ENCODE measurements around the gene SLC16A3. TPM values are rescaled to one million over a fixed set of nuclear protein-coding genes. Genes with fewer than 3 reads are reported as not detected.

SLC16A3 gene
- total RNA-seq, 2 experiments from 2014 or later, result 183 to 193 TPM

GRCh38 chr17:82212331-82213250, 16.3 kb upstream of the SLC16A3 start, which contains the start of gene CCDC57:
Gene CCDC57 (minus strand): TSS chr17:82212842. CDS start chr17:82201944, 10,898 bp downstream.
- H3K4me1 Mint-ChIP-seq (ENCODE audit: low read depth), result peaks cover 43% of the 10 kb centered on the region
- ChIA-PET POLR2A (interaction anchor here (0.6 to 3.2 kb wide), 9 partner anchors 10 to 108 kb away, joined by 3 to 13 read pairs (median 4); partner anchors contain the start of gene SLC16A3), CTCF (interaction anchor here (0.7 to 1.8 kb wide), 4 partner anchors 10 to 26 kb away, joined by 3 to 5 read pairs (median 4); no protein-coding TSS in a partner anchor)
- H3K9me3 Mint-ChIP-seq, result no peaks in the 10 kb centered on the region
- ATAC-seq (peak; percentile 76), DNase-seq (peak; percentile 76)
- H3K27me3 Mint-ChIP-seq, result no peaks in the 10 kb centered on the region
- no peak for TF ChIP-seq CTCF (IDR thresholded peaks at IDR 0.05)
- intact Hi-C loops (cut with micrococcal nuclease), result no loop called here
- H3K4me3 Mint-ChIP-seq, result peak within 1 kb of the TSS; percentile 75
- H3K36me3 Mint-ChIP-seq (ENCODE audit: low read depth), result peaks cover 3% of the 10 kb centered on the region
- H3K27ac Mint-ChIP-seq, result peak within 1 kb of the TSS; percentile 88

GRCh38 chr17:82213251-82214011, 15.4 kb upstream of the SLC16A3 start:
- ATAC-seq, result peak; percentile 34
- ChIA-PET CTCF (interaction anchor here (0.7 to 1.8 kb wide), 6 partner anchors 8 to 107 kb away, joined by 3 to 7 read pairs (median 4); no protein-coding TSS in a partner anchor), POLR2A (interaction anchor here (0.6 to 3.2 kb wide), 7 partner anchors 11 to 109 kb away, joined by 3 to 13 read pairs (median 4); partner anchors contain the start of gene SLC16A3)
- Mint-ChIP-seq H3K36me3 (ENCODE audit: low read depth) (peaks cover 3% of the 10 kb centered on the region), H3K27ac (peak overlapping the region; percentile 88), H3K4me1 (ENCODE audit: low read depth) (peaks cover 43% of the 10 kb centered on the region), H3K27me3 (no peaks in the 10 kb centered on the region), H3K9me3 (no peaks in the 10 kb centered on the region), H3K4me3 (peak overlapping the region; percentile 71)
- TF ChIP-seq CTCF (IDR thresholded peaks at IDR 0.05), result no peak
- DNase-seq, result peak; percentile 77
- intact Hi-C loops (cut with micrococcal nuclease), result no loop called here

GRCh38 chr17:82214012-82214628, 14.7 kb upstream of the SLC16A3 start:
- Mint-ChIP-seq H3K9me3 (no peaks in the 10 kb centered on the region), H3K27ac (peak overlapping the region; percentile 65), H3K27me3 (no peaks in the 10 kb centered on the region), H3K4me1 (ENCODE audit: low read depth) (peaks cover 38% of the 10 kb centered on the region), H3K4me3 (peak overlapping the region; percentile 71), H3K36me3 (ENCODE audit: low read depth) (peaks cover 3% of the 10 kb centered on the region)
- no peak for TF ChIP-seq CTCF (IDR thresholded peaks at IDR 0.05)
- ChIA-PET POLR2A (interaction anchor here (0.6 to 3.2 kb wide), 7 partner anchors 8 to 85 kb away, joined by 3 to 13 read pairs (median 3); no protein-coding TSS in a partner anchor), CTCF (interaction anchor here (1.0 to 2.7 kb wide), 5 partner anchors 9 to 107 kb away, joined by 3 to 9 read pairs (median 5); no protein-coding TSS in a partner anchor)
- intact Hi-C loops (cut with micrococcal nuclease), result no loop called here
- ATAC-seq (no peak), DNase-seq (no peak)

- no peaks in the 10 kb centered on the region for H3K36me3 Mint-ChIP-seq (ENCODE audit: low read depth)
- H3K4me1 Mint-ChIP-seq (ENCODE audit: low read depth), result peaks cover 33% of the 10 kb centered on the region
- ATAC-seq (no peak), DNase-seq (no peak)
- H3K4me3 Mint-ChIP-seq, result no peak overlapping the region
- intact Hi-C loops (cut with micrococcal nuclease), result no loop called here
- CTCF ChIA-PET, result interaction anchor here (1.8 to 2.7 kb wide), 2 partner anchors 10 to 20 kb away, joined by 7 to 9 read pairs; no protein-coding TSS in a partner anchor
- TF ChIP-seq CTCF (IDR thresholded peaks at IDR 0.05), result no peak
- H3K27me3 Mint-ChIP-seq, result no peaks in the 10 kb centered on the region
- H3K9me3 Mint-ChIP-seq, result no peaks in the 10 kb centered on the region
- POLR2A ChIA-PET, result interaction anchor here (1.2 kb wide), 1 partner anchor 9 kb away, joined by 3 read pairs; no protein-coding TSS in a partner anchor
- no peak overlapping the region for H3K27ac Mint-ChIP-seq
Observed at GRCh38 chr17:82215095-82215971, 13.5 kb upstream of the SLC16A3 start.
